Ramos (cell line): ENCODE data around the gene AHCYL1.

ENCODE experiments used
- in situ Hi-C: fragments of 300-500 bp; cut with MboI; formaldehyde crosslinking; loops from one replicate; pipeline ENCODE4 v1.14.3; 2022; ENCODE audit warnings: low sequenced_read_pairs; ENCODE audit not compliant: unreplicated experiment

AHCYL1 gene

DNA sequence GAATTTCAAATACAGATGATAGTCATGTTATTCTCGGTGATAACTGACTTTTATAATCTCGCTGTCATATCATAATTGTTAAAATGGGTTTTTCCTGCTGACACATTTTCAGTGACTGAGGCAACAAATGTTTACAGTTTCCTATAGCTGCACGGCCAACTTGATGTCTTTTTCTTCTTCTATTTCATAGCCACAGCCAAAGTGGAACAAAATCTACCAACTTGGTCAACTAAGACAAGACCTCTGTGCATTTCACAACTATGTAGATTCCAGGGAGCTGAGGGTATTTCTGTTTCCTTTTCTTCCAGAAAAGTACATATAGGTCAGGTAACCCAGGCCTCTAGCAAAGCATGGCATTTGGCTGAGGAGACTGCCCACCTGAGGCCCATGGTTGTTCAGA is 10.4 kb upstream of the AHCYL1 start:
- in situ Hi-C loops: no loop called here

DNA sequence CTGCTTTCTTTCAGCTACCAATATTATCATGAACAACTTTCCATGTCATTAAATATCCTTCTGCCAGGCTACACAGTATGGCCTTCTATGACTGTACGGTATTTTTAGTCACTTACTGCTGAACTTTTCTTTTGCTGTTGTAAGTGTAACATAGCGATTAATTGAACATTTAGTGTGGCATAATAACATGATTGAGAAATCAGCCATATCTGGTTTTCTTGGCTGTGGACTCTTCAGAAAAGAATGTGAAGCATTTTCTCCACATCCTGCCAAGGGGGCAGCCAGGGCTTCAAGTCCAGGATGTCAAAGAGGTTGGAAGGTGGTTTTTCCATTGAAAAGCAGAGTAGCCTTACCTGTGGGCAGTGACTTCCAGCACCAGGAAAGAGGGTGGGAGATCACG is 8.8 kb upstream of the AHCYL1 start:
- in situ Hi-C loops: no loop called here

DNA sequence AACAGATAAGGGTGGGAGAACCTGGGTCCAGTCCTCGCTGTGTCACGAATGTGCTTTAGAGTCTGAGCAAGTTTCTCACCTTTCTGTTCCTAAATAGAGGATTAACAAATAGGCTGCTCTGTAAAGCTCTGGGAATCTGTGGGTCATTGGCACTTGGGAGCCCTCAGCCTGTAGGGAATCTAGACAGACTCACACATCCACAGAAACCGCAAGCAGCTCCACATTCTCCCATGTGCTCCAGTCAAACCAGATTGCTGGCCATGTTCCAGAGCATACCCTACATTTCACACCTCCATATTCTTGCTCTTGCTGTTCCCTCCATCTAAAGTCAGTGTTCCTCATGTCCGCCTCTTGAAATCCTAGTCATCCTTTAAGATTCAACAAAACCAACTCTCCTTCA is 7.8 kb upstream of the AHCYL1 start:
- in situ Hi-C loops: no loop called here

DNA sequence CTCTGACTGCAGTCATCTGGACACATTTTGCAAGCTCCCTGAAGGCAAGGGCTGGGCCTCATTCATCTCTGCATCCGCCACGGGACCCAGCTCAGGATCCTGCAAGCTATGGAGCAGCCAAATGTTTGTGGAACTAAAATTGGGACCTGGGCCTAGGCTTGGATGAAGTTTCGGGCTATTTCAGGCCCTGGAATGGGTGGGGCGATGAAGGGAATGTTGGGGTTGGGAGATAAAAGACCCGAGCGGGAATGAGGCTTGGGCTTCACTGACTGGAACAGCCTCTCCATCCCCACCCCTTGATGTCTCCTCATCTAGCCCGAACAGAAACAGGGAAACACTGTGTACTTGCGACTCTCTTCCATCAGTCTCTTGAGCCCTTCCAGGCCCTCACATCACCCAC is 7.3 kb upstream of the AHCYL1 start:
- in situ Hi-C loops: no loop called here

DNA sequence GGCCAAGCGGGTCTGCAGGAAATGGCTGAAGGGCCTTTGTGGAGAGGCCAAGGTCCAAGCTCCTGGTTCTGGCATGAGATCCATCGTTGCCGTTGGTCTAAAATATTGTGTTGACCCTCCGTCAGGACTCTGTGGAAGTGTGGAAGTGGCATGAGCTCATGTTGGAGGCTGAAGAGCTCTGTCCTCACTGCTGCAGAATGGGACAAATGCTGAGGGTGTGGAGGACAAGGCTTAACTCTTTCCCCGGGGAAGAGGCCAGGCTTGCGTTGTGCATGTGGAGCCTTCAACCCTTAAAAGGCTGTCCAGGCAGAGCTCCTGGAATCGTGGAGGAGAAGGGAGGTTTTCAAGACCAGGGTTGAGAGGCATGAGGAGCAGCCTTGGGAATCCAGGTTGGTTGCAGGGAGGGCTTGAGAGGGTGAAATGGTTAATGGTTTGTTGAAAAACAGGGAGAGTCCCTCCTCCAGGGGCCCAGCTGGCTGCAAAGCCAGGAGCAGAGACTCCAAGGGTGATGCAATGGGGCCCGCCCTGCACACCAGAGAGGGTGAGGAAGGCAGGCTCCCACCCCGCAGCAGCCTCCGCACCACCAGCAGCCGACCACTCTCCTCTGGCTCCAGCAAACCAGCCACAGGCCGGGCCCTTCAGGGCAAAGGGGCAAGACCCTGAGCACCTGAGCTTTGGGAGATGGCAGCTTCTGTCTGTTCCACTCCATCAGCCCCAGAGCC is 6.7 kb upstream of the AHCYL1 start:
- in situ Hi-C loops: no loop called here

DNA sequence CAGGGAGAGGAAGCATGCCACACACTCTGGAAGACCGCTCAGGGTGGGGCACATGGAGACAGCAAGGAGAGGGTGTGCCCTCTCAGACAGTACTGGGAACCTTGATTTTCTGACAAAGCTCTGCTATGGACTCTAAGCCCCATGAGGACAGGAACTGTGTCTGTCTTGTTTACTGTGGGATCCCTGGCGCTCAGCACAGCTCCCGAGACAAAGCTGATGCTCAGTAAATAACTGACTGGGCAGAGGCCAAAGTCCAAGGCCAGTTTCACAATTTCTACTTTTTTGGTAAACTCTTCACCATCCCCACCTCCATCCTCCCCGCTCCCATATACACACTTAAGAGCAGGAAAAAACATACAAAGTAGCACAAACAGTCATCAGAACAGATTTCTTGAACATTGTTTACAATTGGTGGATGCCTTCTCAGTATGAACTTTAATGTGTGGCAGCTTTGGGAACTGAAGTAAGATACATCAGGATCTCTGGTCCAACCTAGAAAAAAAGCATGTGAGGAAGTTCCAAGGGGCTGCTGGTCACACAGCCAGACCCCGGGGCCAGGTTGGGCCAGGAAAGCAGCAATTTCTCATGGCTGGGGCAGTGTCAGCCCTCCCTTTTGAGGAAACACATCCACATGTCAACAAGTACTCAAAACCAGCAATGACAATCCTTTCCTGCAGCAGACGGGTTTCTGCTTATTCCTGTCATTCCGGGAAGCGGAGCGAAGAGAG is 5.6 kb upstream of the AHCYL1 start:
- in situ Hi-C loops: no loop called here

DNA sequence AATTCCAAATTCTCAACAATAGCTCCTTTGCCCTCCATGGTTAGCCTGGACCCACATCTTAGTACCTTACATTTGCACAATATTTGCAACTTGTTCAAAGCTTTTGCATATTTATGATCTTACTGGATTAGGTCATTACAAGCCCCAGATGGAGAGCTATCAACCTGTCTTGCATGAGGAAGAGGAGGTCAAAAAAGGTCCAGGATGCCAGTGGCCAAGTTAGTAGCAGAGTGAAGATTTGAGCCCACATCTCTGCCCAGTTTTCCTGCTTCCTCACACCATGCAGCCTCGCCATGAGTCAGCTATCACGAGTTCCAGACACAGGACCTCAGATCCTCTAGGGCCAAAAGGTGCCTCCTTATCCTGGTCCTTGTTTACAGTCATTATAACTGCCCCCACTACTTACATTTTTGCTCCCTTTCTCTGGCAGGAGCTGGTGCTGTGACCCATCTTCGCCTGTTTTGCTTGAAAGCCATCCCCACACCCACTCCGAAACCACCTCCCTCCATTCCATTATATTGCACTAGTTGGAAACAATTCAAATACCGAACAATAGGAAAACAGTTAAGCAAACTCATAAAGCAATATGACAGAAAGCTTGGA is 5.0 kb upstream of the AHCYL1 start:
- in situ Hi-C loops: loop anchor here (5.0 kb wide), 1 partner anchor 202 kb away; no protein-coding TSS in a partner anchor

DNA sequence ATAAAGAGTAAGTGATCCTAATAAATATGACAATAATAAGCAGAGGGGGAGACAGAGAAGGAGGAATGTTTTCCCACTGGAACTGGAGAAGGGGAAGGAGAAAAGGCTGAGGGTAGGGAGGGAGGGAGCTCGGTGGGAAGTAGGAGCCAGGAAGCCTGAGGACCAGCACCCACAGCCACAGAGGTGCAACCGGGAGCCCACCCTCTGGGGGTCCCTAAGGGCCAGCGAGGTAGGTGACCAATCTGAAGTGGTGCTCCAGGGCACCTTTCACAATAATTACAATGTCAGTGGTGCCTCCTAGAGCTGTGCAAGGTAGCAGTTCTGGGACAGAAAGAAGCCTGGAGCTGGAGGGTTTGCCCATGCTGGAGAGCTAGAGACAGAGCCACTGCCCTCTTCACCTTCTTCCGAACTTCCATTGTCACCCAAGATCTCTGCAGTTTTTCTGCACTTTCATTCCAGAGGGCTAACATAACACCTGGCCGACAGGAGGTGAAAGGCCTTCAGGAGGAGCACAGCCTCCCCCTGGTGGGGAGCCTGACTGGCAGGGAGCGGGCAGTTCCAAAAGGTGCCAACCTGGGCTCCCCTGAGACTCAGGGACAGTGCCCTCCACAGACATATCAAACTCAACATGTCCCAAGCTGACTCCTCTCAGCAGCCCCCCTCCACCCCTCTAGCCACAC is 4.1 kb upstream of the AHCYL1 start:
- in situ Hi-C loops: loop anchor here (5.0 kb wide), 1 partner anchor 203 kb away; no protein-coding TSS in a partner anchor

DNA sequence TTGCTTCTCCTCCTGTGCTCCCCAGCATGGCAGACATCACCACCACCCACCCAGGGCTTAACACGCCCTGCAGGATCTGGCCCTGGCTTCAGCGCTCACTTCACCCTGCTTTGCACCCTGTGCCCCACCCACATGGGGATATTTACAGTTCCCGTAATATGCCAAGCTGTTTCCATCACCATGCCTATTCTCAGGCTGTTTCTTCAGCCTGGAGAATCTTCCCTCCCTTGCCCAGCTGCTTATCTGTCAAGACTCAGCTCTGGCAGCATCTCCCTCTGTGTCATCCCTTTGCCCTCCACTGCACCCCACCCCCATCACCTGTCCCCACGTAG is 3.6 kb upstream of the AHCYL1 start:
- in situ Hi-C loops: loop anchor here (5.0 kb wide), 1 partner anchor 204 kb away; no protein-coding TSS in a partner anchor

DNA sequence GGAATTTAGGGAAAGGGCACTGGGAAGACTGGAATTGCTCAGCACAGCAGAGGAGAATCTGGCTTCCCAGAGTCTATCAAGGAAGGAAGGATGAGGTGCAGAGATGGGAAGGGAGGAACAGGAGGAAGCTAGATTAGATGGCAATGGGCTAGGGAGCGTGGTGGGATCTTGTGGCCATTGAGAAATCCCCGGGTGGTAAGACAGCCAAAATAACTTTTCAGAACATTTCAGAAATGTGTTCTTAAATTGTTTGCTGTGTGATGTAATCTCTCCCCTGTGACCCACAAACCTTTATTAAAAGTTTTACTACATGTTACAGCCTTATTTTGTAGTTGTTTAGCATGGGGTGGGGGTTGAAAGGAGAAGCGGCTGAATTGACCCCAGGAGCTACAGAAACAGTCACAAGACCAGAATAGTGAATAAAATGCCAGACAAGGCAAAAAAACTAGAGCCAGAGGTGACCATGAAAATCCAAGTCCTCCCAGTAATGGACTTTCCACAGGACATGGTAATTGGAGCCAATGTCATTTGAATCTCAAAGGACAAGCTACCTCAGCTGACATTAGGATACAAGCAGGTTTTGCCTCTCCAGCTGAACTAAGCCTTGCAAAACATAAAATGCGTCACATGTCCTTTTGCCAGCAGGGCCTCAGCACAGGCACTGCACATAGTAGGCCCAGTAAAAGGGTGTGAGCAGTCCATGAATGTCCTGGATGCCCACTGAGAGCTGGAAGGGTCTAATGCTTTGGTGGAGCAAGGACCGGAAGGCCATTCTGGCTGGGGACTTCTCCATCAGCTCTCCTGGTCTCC is 980 bp upstream of the AHCYL1 start:
- in situ Hi-C loops: loop anchor here (5.0 kb wide), 1 partner anchor 206 kb away; no protein-coding TSS in a partner anchor

DNA sequence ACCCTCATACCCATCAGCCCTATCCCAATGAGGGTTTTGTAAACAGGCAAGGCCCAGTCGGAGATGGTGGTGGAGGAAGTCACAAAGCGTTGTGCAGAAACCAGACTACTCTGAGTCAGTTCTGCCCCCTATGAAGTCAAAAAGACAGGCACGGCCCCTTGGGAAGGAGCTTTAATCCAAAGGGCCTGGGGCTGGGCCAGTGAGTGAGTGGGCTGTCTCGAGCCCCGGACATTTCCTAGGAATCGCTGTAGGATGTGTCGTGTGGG is 442 bp upstream of the AHCYL1 start:
- in situ Hi-C loops: loop anchor here (5.0 kb wide), 1 partner anchor 207 kb away; no protein-coding TSS in a partner anchor

DNA sequence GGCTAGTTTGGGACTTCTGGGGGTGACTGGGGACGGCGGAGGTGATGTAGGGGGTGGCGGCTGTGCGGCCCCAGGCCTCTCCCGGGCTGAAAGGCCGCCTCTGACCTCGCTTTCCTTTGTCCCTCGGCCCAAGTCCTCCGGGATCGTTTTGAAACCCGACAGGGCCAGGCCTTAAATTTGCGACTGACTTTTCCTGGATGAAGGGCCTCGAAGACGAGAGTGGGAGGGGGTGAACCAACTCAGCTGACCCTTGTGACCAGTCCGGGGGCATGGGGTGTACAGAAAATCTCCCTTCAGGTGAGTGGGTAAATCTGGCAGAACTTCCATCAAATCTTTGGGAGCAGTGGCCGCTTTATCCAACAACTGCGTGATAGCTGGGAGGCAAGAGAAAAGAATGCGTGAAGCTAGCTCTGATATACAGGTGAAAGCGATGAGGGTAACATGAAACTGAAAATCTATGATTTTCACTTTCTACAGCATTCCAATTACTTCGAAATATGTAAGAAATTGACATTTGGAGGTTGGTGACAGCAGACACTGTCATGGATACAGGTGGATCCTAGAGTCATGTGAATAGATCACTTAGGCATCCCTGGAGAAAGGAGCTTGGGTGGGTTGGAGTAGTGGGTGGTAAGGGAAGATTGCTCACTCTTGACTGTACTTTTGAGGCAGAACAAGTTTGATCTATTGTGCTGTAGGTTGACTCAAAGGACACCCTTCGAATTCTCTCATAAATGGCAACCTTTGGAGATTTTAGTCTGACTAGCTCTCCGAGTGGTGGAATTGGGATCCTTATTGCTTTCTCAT is 885 bp downstream of the AHCYL1 start:
- in situ Hi-C loops: loop anchor here (5.0 kb wide), 2 partner anchors 343 to 438 kb away; partner anchors contain the start of gene GNAI3

DNA sequence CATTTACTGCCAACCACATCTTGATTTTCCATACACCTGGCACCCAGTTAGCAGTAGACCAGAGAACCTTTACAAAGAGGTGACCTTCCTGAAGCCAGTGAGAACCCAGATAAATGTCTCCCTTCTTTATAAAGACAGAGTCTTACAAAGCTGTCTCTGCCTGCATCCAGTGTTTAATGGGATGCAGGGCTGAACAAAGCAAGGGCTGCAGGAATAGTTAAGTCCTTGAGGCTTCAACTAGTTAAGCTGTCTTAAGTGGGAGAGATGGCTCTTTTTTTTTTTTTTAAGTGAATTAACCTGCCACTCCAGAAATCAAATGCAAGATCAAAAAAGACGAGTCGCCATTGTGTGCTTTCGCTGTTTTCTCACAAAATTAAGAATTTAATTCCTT is 1.5 kb downstream of the AHCYL1 start:
- in situ Hi-C loops: loop anchor here (5.0 kb wide), 2 partner anchors 344 to 439 kb away; partner anchors contain the start of gene GNAI3

DNA sequence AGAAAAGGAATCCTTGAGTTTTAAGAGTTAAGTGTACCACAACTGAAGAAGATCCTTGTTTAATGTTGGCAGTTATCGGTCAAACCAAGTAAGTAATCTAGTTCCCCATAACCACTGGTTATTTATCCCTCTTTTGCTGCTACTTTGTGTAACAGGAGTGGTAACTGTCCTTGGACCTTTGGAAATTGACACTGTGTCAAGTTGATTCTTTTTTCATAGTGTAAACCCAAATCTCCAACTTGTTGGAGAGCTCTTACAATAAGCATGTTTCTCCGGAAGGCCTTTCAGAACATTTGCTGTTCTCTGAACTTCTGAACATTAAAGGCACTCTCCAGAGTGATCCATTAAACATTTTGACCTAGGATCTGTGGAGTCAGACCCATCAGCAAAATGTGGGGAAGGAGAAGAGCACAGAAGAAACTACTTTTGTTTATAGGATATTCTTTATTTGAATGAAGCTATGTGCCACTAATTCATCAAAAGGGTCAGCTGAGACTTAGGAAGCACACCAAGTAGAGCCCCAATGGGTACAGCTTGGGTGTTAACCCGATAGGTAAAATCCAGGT is 3.9 kb downstream of the AHCYL1 start:
- in situ Hi-C loops: loop anchor here (5.0 kb wide), 2 partner anchors 346 to 441 kb away; partner anchors contain the start of gene GNAI3

DNA sequence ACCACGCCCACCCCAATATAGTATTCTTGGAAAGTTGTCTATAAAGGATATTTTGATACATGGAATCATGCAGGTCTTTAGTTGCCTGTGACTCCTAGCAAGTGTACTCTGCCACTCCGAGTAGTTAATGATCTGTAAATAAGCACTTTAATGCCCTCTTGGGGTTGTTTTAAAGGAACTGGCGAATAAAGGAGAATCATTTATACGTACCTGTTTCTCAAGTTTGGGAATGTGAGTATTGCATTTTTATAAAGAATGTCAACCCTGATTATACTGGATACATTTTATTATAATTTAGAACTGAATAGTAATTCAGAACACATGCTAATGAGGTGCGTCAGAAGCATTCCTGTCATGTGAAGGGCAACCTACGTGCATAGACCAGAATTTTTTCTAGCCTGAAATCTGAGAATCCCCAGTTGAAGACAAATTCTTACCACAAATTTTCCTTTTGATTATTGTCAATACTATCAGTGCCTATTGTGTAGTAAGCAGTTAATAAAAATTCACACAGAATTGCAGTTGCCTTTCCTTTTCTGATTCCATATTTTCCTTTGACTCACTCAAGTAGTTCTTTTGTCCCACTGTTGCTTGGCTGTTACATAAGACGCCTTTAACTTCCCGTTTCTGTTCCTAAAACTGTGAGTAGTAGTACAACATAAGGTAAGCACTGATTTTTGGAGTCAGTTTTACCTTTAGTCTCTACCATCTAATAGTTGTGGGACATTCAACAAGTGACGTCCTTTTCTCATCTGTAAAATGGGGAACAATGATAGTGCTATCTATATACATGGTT is 5.1 kb downstream of the AHCYL1 start:
- in situ Hi-C loops: loop anchor here (5.0 kb wide), 2 partner anchors 347 to 442 kb away; partner anchors contain the start of gene GNAI3

DNA sequence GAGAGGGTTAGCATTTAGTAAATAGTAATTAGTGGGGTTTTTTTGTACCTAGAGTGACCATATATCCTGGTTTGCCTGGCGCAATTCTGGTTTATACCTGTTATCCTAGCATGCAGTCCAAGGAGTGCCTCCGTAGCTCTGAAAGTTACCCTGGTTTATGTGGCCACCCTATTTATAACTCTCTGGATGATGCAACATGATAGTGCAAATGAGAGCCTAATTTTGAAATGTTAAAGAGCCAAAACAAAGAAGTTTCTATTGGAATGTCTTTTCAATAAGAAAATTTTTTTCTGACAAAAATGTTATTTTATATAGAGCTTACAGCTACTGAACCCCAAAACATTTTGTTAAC is 5.7 kb downstream of the AHCYL1 start:
- in situ Hi-C loops: no loop called here

DNA sequence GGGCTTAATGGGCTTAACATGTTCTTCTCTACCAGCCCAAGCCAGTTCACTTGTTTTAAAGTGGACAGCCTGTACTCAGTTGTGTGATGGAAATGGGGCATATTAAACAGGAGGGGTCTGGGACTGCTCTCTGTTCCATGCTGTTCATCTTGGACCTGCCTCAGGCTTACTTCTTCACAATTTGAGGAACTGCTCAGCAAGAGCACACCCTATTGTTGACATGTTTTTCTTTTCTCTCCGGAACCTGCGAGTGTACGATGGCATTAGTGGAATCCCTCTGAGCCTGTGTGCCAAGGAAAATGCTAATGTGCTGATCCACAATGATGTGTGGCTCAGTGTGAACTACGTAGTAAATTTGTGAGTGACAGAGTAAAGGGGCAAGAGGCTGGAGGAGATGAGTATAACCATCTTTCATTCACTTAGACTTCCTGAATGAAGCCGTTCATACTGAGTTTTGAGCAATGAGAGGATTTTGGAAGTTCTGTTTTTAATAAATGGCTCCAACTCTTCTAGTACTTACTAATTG is 6.9 kb downstream of the AHCYL1 start:
- in situ Hi-C loops: no loop called here

DNA sequence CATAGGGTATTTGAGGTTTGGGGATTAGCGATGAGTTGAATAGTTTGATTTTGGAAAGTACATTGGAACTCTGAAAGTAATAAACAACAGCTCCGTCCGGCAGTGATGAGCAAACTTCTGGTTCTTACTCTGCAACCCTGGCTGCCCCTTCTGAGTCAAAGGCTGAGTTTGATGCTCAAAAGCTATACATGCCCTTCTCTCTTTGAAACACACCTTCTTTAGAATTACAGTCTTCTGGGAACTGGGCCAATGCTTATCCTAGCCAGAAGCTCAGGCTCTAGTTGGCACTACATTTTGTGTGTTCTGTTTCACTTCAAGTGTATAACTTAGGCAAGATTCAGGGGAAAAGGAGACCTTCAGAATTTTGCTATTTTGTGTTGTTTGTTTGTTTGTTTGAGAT is 9.3 kb downstream of the AHCYL1 start:
- in situ Hi-C loops: no loop called here
